ENCODE results near the gene KANSL1.

Gene KANSL1

GRCh38 chr17:45994987-45995386, 198.2 kb downstream of the KANSL1 start:
- no peak overlapping the region for H3K4me3 ChIP-seq (ENCODE audit: low read length)
- no peaks in the 10 kb centered on the region for H3K4me1 ChIP-seq (ENCODE audit: control insufficient read depth, low read length)
- no peaks in the 10 kb centered on the region for H3K9me2 ChIP-seq (replicated peaks; ENCODE audit: control insufficient read depth, low read length)
- H4K20me1 ChIP-seq (ENCODE audit: control insufficient read depth, insufficient read depth, low read depth, low read length), result no peaks in the 10 kb centered on the region
- H3K36me3 ChIP-seq (ENCODE audit: control insufficient read depth, low read length), result no peaks in the 10 kb centered on the region
- no peak for TF ChIP-seq EZH2phosphoT487 (IDR thresholded peaks at IDR 0.05; ENCODE audit: borderline replicate concordance, low read length)
- TF ChIP-seq, protein P1, sequence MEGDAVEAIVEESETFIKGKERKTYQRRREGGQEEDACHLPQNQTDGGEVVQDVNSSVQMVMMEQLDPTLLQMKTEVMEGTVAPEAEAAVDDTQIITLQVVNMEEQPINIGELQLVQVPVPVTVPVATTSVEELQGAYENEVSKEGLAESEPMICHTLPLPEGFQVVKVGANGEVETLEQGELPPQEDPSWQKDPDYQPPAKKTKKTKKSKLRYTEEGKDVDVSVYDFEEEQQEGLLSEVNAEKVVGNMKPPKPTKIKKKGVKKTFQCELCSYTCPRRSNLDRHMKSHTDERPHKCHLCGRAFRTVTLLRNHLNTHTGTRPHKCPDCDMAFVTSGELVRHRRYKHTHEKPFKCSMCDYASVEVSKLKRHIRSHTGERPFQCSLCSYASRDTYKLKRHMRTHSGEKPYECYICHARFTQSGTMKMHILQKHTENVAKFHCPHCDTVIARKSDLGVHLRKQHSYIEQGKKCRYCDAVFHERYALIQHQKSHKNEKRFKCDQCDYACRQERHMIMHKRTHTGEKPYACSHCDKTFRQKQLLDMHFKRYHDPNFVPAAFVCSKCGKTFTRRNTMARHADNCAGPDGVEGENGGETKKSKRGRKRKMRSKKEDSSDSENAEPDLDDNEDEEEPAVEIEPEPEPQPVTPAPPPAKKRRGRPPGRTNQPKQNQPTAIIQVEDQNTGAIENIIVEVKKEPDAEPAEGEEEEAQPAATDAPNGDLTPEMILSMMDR (IDR thresholded peaks at IDR 0.05; ENCODE audit: low read depth, low read length, poor library complexity, severe bottlenecking), result no peak
- peaks cover 3% of the 10 kb centered on the region; the same call in 1 of the 2 replicates for H3K27me3 ChIP-seq (ENCODE audit: control insufficient read depth, low read length)
- no peak overlapping the region for H3K4me2 ChIP-seq (ENCODE audit: low read length)
- no peak overlapping the region for H3K27ac ChIP-seq (ENCODE audit: low read depth, low read length)
- no peaks in the 10 kb centered on the region for H3F3A ChIP-seq (ENCODE audit: control insufficient read depth, insufficient read depth)
- H3K79me2 ChIP-seq (ENCODE audit: control insufficient read depth, low read length), result no peaks in the 10 kb centered on the region
- no peaks in the 10 kb centered on the region for H3K9me3 ChIP-seq (ENCODE audit: control insufficient read depth, insufficient read depth, low read length)

- no peaks in the 10 kb centered on the region for H3K4me1 ChIP-seq (ENCODE audit: control insufficient read depth, low read length)
- H3K9me3 ChIP-seq (ENCODE audit: control insufficient read depth, insufficient read depth, low read length), result no peaks in the 10 kb centered on the region
- H3F3A ChIP-seq (ENCODE audit: control insufficient read depth, insufficient read depth), result no peaks in the 10 kb centered on the region
- peaks cover 1% of the 10 kb centered on the region; the same call in 1 of the 2 replicates for H3K27me3 ChIP-seq (ENCODE audit: control insufficient read depth, low read length)
- H3K27ac ChIP-seq (ENCODE audit: low read depth, low read length), result no peak overlapping the region
- no peaks in the 10 kb centered on the region for H4K20me1 ChIP-seq (ENCODE audit: control insufficient read depth, insufficient read depth, low read depth, low read length)
- no peaks in the 10 kb centered on the region for H3K36me3 ChIP-seq (ENCODE audit: control insufficient read depth, low read length)
- no peak overlapping the region for H3K4me2 ChIP-seq (ENCODE audit: low read length)
- no peak overlapping the region for H3K4me3 ChIP-seq (ENCODE audit: low read length)
- no peak for TF ChIP-seq EZH2phosphoT487 (IDR thresholded peaks at IDR 0.05; ENCODE audit: borderline replicate concordance, low read length)
- TF ChIP-seq, protein P1 (IDR thresholded peaks at IDR 0.05; ENCODE audit: low read depth, low read length, poor library complexity, severe bottlenecking), result no peak
- H3K9me2 ChIP-seq (replicated peaks; ENCODE audit: control insufficient read depth, low read length), result no peaks in the 10 kb centered on the region
- no peaks in the 10 kb centered on the region for H3K79me2 ChIP-seq (ENCODE audit: control insufficient read depth, low read length)
These were observed 199.1 kb downstream of the KANSL1 start for GRCh38 chr17:45993962-45994627.

DNA sequence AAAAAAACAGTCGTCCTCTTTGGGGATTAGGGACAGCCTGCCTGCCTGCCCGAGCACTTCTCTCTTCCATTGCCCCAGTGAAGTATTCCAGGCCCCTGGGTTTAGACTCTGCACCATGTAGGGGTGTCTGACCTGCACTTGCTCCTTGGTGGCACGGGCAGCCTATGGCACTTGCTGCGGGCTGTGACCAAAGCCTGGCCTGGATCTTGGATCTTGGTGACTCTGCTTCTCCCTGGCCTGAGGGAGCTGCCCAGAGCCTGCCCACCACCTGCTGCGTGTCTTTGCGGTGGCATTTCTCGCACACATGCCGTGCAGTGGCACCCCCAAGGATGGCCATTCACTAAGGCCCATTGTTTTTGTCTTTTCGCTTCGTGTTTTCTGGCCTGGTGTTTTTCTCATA, 200.3 kb downstream of the KANSL1 start:
- Histone ChIP-seq H3K79me2 (ENCODE audit: control insufficient read depth, low read length) (no peaks in the 10 kb centered on the region), H4K20me1 (ENCODE audit: control insufficient read depth, insufficient read depth, low read depth, low read length) (no peaks in the 10 kb centered on the region), H3K4me1 (ENCODE audit: control insufficient read depth, low read length) (no peaks in the 10 kb centered on the region), H3K27ac (ENCODE audit: low read depth, low read length) (no peak overlapping the region), H3K27me3 (ENCODE audit: control insufficient read depth, low read length) (no peaks in the 10 kb centered on the region), H3K4me3 (ENCODE audit: low read length) (no peak overlapping the region), H3K36me3 (ENCODE audit: control insufficient read depth, low read length) (no peaks in the 10 kb centered on the region), H3K9me2 (replicated peaks; ENCODE audit: control insufficient read depth, low read length) (no peaks in the 10 kb centered on the region), H3F3A (ENCODE audit: control insufficient read depth, insufficient read depth) (no peaks in the 10 kb centered on the region), H3K9me3 (ENCODE audit: control insufficient read depth, insufficient read depth, low read length) (no peaks in the 10 kb centered on the region), H3K4me2 (ENCODE audit: low read length) (no peak overlapping the region)
- no peak for TF ChIP-seq EZH2phosphoT487 (IDR thresholded peaks at IDR 0.05; ENCODE audit: borderline replicate concordance, low read length)
- TF ChIP-seq, protein P1 (IDR thresholded peaks at IDR 0.05; ENCODE audit: low read depth, low read length, poor library complexity, severe bottlenecking), result no peak

All from DOHH2 (cell line).